GM19455 (cell line): ENCODE measurements around the gene RAMP1.
"Not testable (repeated sequence)": the region's sequence is repeated elsewhere in the genome, so short reads cannot be mapped to it uniquely, and the experiment has no call there.

Source experiments
- ATAC-seq: cut with Tn5 transposase; IDR thresholded peaks from one replicate; pipeline ENCODE4 v1.9.1; 2021; ENCODE audit not compliant: unreplicated experiment

The RAMP1 gene

GRCh38 chr2:237859533-237860272 lies at the start of gene RAMP1:
TSS of gene RAMP1 (plus strand) at chr2:237859623. CDS start at chr2:237859676, 53 bp downstream.
- no peak for ATAC-seq

DNA sequence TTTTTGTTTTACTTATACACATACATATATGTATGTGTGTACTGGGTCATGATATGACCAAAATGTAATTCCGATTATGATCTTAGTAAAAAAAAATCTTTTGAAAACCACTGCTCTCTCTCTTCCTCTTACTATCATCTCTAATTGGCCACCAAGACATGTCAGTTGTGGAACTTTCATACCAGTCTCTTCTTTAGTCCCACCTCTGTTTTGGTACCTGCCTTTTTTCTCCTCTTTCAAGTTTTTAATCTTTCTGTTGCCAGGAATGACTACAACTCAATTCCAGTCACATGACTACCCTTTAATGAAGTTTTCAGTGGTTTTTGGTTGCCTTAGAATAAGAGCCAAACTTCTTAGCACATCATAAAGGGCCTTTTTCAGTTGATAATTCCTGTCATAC lies 43.8 kb upstream of the RAMP1 start:
- ATAC-seq, result no peak

GRCh38 chr2:237816531-237816930 lies 42.9 kb upstream of the RAMP1 start:
- no peak for ATAC-seq

- ATAC-seq, result no peak
Measured at GRCh38 chr2:237818066-237818473, 41.4 kb upstream of the RAMP1 start.

GRCh38 chr2:237819231-237819630 lies 40.2 kb upstream of the RAMP1 start:
- no peak for ATAC-seq

- ATAC-seq, result no peak
Measured at GRCh38 chr2:237820421-237820820, 39.0 kb upstream of the RAMP1 start.

DNA sequence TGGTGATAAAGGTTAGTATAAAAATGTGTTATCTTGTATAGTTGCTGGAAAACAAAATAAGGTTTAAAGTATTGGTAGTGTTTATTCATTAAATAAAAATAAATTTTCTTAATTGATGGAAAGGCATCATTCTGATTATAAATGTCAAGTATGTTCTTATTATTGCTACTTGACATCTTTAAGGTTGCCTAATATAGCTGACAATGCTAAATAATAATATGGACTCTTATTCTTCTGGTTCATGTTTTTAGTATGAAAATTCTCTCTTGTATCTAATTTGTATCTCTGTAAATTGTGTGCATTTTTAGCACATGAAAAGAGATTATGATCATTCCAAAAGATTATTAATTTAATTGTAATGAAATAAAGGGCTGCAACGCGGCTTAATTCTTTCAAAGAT lies 35.9 kb upstream of the RAMP1 start:
- ATAC-seq, result no peak

- ATAC-seq, result no peak
Measured at GRCh38 chr2:237824085-237824484, 35.3 kb upstream of the RAMP1 start.

- no peak for ATAC-seq
Measured at GRCh38 chr2:237827421-237827987, 31.9 kb upstream of the RAMP1 start.

GRCh38 chr2:237830522-237830921 lies 28.9 kb upstream of the RAMP1 start:
- ATAC-seq, result no peak

DNA sequence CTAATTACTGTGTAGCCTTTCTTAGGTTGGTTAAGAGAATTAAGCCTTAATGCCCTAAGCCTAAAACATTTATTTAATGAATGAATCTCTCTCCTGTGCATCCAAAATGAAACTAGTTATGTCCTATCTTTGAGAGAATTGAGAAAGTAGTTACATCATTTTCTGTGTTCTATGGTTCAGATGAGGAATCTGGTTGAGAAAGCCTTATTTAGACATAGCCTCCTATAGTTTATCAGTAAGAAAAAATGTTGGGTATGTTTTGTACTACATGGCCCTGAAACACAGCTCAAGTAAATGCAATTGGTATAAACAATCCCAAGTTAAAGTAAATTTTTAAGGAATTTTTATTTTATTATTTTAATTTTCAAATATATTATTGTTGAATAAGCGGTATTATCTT lies 25.9 kb upstream of the RAMP1 start:
- ATAC-seq, result no peak

DNA sequence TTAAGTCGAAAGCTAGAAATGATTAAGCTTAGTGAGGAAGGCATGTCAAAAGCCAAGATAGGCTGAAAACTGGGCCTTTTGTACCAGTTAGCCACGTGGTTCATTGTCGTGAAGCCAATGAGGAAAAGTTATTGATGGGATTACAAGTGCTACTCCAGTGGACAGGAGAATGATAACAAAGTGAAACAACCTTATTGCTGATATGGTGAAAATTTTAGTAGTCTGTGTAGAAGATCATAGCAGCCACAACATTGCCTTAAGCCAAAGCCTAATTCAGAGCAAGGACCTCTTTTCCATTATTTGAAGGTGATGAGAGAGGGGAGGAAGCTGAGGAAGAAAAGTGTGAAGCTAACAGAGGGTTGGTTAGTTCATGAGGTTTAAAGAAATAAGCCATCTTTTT lies 24.1 kb upstream of the RAMP1 start:
- no peak for ATAC-seq

GRCh38 chr2:237841051-237841450 lies 18.4 kb upstream of the RAMP1 start:
- ATAC-seq, result no peak

DNA sequence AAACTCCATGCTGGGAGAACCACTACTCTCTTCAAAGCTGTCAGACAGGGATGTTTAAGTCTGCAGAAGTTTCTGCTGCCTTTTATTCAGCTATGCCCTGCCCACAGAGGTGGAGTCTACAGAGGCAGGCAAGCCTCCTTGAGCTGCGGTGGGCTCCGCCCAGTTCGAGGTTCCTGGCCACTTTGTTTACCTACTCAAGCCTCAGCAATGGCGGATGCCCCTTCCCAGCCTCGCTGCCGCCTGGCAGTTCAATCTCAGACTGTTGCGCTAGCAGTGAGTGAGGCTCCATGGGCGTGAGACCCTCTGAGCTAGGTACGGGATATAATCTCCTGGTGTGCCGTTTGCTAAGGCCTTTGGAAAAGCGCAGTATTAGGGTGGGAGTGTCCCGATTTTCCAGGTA lies 10.5 kb upstream of the RAMP1 start:
- ATAC-seq, result not testable (repeated sequence)

- ATAC-seq, result no peak
Measured at GRCh38 chr2:237854295-237854694, 5.1 kb upstream of the RAMP1 start.

- no peak for ATAC-seq
Measured at GRCh38 chr2:237857791-237858190, 1.6 kb upstream of the RAMP1 start.

DNA sequence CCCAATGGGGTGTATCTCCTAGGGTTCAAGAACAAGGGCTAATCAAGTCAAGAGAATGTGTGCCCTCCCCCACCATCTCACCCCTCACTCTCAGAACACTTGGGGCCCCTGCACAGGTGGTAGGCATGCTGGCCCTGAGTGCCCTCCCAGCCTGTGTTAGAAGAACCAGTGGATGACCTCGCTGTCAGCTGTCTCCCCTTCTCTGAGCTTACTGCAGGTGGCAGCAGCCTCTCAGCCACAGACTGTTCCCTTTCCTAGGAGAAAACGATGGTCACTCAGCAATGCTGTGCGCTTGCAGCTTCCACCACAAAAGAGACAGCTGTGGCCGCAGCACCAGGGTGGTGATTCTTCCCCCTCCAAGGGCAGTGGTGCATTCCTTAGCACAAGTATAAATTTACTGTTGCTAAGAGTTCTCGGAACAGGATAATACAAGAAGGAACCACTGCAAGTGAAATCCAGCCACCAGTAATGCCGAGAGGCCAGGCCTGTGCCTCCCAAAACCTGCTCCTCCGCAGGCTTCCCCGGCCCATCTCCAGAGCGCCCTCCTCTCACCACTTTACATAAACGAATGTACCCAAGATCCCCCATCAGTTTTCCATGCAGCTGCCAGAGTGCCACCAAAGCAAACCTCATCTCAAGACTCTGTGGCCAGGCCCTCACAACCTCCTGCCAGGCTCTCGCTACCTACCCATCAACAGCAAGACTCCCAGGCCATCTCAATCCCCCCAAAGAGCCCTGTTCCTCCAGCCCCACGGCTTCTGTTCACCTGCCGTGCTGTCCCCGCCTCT lies 935 bp upstream of the RAMP1 start:
- ATAC-seq, result no peak

DNA sequence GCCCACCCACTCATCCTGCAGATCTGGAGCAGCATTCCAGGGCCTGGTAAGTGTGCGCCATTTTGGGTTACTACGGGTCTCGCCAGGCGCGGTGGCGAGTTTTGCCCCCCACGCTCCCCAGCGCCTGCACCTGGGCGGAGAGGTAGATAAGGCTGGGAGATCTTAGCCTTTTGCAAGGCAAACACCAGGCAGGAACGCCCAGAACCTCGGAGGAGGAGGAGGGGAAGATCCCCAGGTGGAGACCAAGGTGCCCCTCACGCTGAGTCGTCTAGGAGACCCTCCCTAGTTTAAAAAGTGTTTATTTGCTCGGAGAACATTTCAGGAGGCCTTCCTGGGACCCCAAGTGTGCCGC lies 365 bp upstream of the RAMP1 start:
- no peak for ATAC-seq

DNA sequence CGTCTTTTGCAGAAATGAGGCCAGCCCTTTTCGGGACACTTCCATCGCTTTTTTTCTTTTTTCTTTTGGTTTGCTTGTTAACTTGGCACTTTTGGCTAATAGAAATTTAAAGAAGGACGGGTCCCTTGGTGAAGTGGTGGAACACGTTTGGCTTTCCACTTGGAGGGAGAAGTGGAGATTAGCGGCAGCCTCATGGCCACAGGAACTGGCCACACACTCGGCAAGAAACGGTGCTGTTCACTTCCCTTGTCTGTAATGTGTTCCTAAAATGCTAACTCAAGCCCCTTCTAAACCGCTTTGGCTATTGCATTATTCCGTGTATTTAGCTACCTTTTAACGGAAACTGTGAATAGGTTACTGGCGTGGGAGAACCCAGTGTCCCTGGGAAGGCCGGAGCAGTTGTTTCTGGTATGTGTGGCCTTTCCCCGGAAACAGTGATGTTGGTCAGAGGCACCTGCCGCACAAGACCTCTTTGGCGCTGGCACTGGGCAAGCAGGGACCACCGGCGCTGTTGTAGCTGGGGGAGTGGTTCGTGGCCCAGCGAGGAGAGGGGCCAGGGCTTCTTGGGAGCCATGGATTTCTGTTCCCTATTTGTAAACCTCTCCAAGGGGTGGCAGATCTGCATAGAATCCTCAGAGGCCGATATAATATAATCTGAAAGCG lies 981 bp downstream of the RAMP1 start:
- ATAC-seq, result no peak

GRCh38 chr2:237861875-237862527 lies 2.6 kb downstream of the RAMP1 start:
- ATAC-seq, result no peak

GRCh38 chr2:237862528-237862895 lies 3.1 kb downstream of the RAMP1 start:
- ATAC-seq, result no peak
